Measurements from ENCODE around the gene CCDC51.

DNA sequence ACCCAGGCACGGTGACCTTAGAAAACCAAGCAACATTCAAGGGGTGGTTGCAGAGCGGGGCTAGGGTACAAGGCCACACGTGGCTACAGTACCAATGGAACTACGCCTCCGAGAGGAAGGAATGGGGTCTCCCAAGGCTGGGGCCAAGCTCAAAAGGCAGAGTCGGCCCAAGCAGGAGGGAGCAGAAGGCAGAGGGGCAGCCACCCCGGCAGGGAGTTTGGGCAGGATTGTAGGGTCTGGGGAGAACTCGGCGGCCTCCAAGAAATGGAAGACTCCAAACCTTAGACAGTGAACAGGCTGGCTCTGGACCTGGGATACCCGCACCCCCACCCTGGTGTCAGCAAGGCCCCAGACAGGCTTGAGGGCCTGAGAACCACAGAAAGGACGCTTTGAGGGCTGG, 35.3 kb upstream of the CCDC51 start:
- TF ChIP-seq, protein P1, sequence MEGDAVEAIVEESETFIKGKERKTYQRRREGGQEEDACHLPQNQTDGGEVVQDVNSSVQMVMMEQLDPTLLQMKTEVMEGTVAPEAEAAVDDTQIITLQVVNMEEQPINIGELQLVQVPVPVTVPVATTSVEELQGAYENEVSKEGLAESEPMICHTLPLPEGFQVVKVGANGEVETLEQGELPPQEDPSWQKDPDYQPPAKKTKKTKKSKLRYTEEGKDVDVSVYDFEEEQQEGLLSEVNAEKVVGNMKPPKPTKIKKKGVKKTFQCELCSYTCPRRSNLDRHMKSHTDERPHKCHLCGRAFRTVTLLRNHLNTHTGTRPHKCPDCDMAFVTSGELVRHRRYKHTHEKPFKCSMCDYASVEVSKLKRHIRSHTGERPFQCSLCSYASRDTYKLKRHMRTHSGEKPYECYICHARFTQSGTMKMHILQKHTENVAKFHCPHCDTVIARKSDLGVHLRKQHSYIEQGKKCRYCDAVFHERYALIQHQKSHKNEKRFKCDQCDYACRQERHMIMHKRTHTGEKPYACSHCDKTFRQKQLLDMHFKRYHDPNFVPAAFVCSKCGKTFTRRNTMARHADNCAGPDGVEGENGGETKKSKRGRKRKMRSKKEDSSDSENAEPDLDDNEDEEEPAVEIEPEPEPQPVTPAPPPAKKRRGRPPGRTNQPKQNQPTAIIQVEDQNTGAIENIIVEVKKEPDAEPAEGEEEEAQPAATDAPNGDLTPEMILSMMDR (IDR thresholded peaks at IDR 0.05; ENCODE audit: insufficient read depth, low read length, poor library complexity, severe bottlenecking) = no peak
- no peak for TF ChIP-seq EZH2phosphoT487 (conservative IDR thresholded peaks at IDR 0.05; ENCODE audit: low read length)

Measured in SU-DHL-6 (cell line).